Vagina (tissue), 2 donors: ENCODE measurements around the gene SPRR3. TPM values are rescaled to one million over a fixed set of nuclear protein-coding genes. Genes with fewer than 3 reads are reported as not detected.

Source experiments
- DNase-seq, 2 donors: peaks; one replicate each; pipeline ENCODE4 v3.0.0-alpha.2; 2017; ENCODE audit errors: extremely low spot score in 2 of 2
- H3K27ac ChIP-seq: fragments of 200-600 bp; sonication (generic); one replicate; pipeline ENCODE4 v1.5.1; 2019
- H3K27me3 ChIP-seq: fragments of 200-600 bp; sonication (generic); one replicate; pipeline ENCODE4 v1.5.1; 2019
- H3K36me3 ChIP-seq, 2 donors: fragments of 200-600 bp; sonication (generic); one replicate each; pipeline ENCODE4 v1.5.1; 2017 to 2019
- H3K4me1 ChIP-seq: fragments of 200-600 bp; sonication (generic); one replicate; pipeline ENCODE4 v1.5.1; 2019
- H3K4me3 ChIP-seq, 2 donors: fragments of 200-600 bp; sonication (generic); 1 replicate in 1 of 2; 2 replicates in 1 of 2; pipeline ENCODE4 v1.5.1; 2016 to 2019
- H3K9me3 ChIP-seq: fragments of 200-600 bp; sonication (generic); one replicate; pipeline ENCODE4 v1.5.1; 2019
- POLR2A ChIP-seq, 2 donors: fragments of 450-650 bp; IDR thresholded peaks; one replicate each; pipeline ENCODE4 v1.6.1; 2017; ENCODE audit warnings: antibody characterized with exemption in 2 of 2, mild to moderate bottlenecking in 2 of 2, moderate library complexity in 2 of 2
- POLR2AphosphoS5 ChIP-seq, 2 donors: sonication (generic); formaldehyde crosslinking; IDR thresholded peaks; one replicate each; pipeline ENCODE4 v1.9.0; 2017; ENCODE audit warnings: antibody characterized with exemption in 2 of 2, mild to moderate bottlenecking in 2 of 2, low read depth in 1 of 2; ENCODE audit not compliant: insufficient read depth in 1 of 2
- intact Hi-C: fragments of 100-400 bp; cut with DNase I; formaldehyde crosslinking; loops from one replicate; pipeline ENCODE4 v1.15.1; 2023
- total RNA-seq: library from RNA; depleted of rRNA; stranded (reverse); fragments of >200 nt; gene quantifications from one replicate; pipeline ENCODE4 v1.2.3, GENCODE V29; 2016
- TF ChIP-seq, protein P1 (sequence below), 3 experiments: fragments of 450-650 bp in 2 of 3; fragments of 200-600 bp in 1 of 3; sonication (generic) in 1 of 3; IDR thresholded peaks; one replicate each; pipeline ENCODE4 v1.5.1; 2017 to 2019; ENCODE audit warnings: antibody characterized with exemption in 3 of 3, mild to moderate bottlenecking in 2 of 3, moderate library complexity in 2 of 3

The SPRR3 gene
- total RNA-seq, 1 donor from 2014 or later, result 1,163 TPM

- TF ChIP-seq POLR2AphosphoS5 (IDR thresholded peaks at IDR 0.05; ENCODE audit: insufficient read depth in 1 of 2, low read depth in 1 of 2) (no peak), POLR2A (IDR thresholded peaks at IDR 0.05) (no peak)
- TF ChIP-seq, protein P1, sequence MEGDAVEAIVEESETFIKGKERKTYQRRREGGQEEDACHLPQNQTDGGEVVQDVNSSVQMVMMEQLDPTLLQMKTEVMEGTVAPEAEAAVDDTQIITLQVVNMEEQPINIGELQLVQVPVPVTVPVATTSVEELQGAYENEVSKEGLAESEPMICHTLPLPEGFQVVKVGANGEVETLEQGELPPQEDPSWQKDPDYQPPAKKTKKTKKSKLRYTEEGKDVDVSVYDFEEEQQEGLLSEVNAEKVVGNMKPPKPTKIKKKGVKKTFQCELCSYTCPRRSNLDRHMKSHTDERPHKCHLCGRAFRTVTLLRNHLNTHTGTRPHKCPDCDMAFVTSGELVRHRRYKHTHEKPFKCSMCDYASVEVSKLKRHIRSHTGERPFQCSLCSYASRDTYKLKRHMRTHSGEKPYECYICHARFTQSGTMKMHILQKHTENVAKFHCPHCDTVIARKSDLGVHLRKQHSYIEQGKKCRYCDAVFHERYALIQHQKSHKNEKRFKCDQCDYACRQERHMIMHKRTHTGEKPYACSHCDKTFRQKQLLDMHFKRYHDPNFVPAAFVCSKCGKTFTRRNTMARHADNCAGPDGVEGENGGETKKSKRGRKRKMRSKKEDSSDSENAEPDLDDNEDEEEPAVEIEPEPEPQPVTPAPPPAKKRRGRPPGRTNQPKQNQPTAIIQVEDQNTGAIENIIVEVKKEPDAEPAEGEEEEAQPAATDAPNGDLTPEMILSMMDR (IDR thresholded peaks at IDR 0.05), result no peak
- no peak overlapping the region for H3K4me3 ChIP-seq
- no peak overlapping the region for H3K27ac ChIP-seq
- H3K4me1 ChIP-seq, result no peaks in the 10 kb centered on the region
- intact Hi-C loops, result no loop called here
- no peak for DNase-seq
- no peaks in the 10 kb centered on the region for H3K27me3 ChIP-seq
- no peaks in the 10 kb centered on the region for H3K36me3 ChIP-seq
- H3K9me3 ChIP-seq, result no peaks in the 10 kb centered on the region
Observed at GRCh38 chr1:152993186-152993585, 8.4 kb upstream of the SPRR3 start.

- Histone ChIP-seq H3K36me3 (no peaks in the 10 kb centered on the region), H3K4me3 (no peak overlapping the region), H3K4me1 (no peaks in the 10 kb centered on the region), H3K27me3 (no peaks in the 10 kb centered on the region), H3K9me3 (no peaks in the 10 kb centered on the region), H3K27ac (no peak overlapping the region)
- intact Hi-C loops, result no loop called here
- no peak for DNase-seq
- TF ChIP-seq, protein P1 (IDR thresholded peaks at IDR 0.05), result no peak
- TF ChIP-seq POLR2AphosphoS5 (IDR thresholded peaks at IDR 0.05; ENCODE audit: insufficient read depth in 1 of 2, low read depth in 1 of 2) (no peak), POLR2A (IDR thresholded peaks at IDR 0.05) (no peak)
Observed at GRCh38 chr1:152995842-152996241, 5.7 kb upstream of the SPRR3 start.

DNA sequence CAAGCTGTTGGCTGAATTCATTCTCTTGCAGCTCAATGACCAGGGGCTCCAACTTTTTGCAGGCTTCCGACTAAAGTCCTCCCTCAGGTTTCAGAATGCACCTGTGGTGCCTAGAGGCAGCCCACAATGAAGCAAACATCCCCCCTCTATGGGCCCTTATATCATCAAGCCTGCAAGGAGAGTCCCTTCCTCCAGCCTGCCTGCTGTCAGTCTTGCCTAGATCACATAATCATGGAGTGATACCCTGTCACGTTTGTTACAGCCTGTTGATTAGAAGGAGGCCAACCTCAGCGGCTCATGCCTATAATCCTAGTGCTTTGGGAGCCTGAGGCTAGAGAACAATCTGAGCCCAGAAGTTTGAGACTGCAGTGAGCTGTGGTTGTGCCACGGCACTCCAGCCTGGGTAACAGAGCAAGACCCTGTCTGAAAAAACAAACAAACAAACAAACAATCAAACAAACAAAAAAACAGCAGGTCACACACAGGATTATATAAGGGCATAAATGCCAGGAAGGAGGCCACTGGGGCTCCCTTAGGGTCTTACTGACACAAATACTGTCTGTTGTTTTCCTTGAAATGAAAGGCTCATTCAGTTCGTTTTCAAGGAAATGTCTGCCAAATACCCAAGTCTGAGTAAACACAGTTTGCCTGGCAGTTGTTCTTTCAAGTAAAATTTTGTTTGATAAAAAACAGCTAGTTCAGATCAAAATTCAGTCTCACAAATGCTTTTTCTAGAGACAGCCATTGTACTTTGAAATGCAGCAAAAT is 4.7 kb upstream of the SPRR3 start:
- DNase-seq, result no peak
- Histone ChIP-seq H3K27me3 (no peaks in the 10 kb centered on the region), H3K9me3 (no peaks in the 10 kb centered on the region), H3K27ac (no peak overlapping the region), H3K36me3 (no peaks in the 10 kb centered on the region), H3K4me3 (no peak overlapping the region), H3K4me1 (no peaks in the 10 kb centered on the region)
- TF ChIP-seq, protein P1 (IDR thresholded peaks at IDR 0.05), result no peak
- no peak for TF ChIP-seq POLR2A (IDR thresholded peaks at IDR 0.05)
- intact Hi-C loops, result no loop called here

GRCh38 chr1:152997901-152998300 is 3.6 kb upstream of the SPRR3 start:
- intact Hi-C loops, result no loop called here
- Histone ChIP-seq H3K4me3 (no peak overlapping the region), H3K27ac (no peak overlapping the region), H3K4me1 (no peaks in the 10 kb centered on the region), H3K27me3 (no peaks in the 10 kb centered on the region), H3K36me3 (no peaks in the 10 kb centered on the region), H3K9me3 (no peaks in the 10 kb centered on the region)
- no peak for DNase-seq
- TF ChIP-seq POLR2AphosphoS5 (IDR thresholded peaks at IDR 0.05; ENCODE audit: insufficient read depth in 1 of 2, low read depth in 1 of 2), result no peak
- TF ChIP-seq POLR2A (IDR thresholded peaks at IDR 0.05), result no peak
- TF ChIP-seq, protein P1 (IDR thresholded peaks at IDR 0.05), result no peak

DNA sequence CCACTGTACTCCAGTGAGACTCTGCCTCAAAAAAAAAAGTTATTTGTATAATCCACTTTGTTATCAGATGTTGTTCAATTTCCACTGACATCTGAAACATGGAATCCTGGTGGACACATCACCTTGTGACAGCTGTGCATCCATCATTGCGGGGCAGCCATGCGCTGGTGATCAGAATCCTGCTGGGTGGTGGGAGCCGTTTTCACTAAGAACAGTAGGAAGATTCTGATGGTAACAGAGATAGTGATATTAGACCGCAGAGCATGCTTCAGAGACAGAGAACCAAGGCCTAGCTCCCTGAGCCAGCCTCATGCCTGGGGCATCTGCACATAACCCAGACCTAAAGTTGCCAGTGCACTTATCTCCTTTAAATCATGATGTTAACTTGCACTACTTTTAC is 3.1 kb upstream of the SPRR3 start:
- DNase-seq, result no peak
- Histone ChIP-seq H3K4me1 (no peaks in the 10 kb centered on the region), H3K27ac (no peak overlapping the region), H3K27me3 (no peaks in the 10 kb centered on the region), H3K4me3 (no peak overlapping the region), H3K9me3 (no peaks in the 10 kb centered on the region), H3K36me3 (no peaks in the 10 kb centered on the region)
- intact Hi-C loops, result no loop called here
- TF ChIP-seq, protein P1 (IDR thresholded peaks at IDR 0.05), result no peak
- TF ChIP-seq POLR2A (IDR thresholded peaks at IDR 0.05) (no peak), POLR2AphosphoS5 (IDR thresholded peaks at IDR 0.05; ENCODE audit: insufficient read depth in 1 of 2, low read depth in 1 of 2) (no peak)
